Activated T-cell treated with anti-CD3 and anti-CD28 coated beads for 4 hours (primary cell): ENCODE measurements around the gene ARSB.

Source experiments
- DNase-seq: peaks from one replicate; pipeline ENCODE4 v3.0.0-alpha.2; 2020

Gene ARSB

GRCh38 chr5:78799266-78800017 lies 185.7 kb downstream of the ARSB start:
- no peak for DNase-seq

DNA sequence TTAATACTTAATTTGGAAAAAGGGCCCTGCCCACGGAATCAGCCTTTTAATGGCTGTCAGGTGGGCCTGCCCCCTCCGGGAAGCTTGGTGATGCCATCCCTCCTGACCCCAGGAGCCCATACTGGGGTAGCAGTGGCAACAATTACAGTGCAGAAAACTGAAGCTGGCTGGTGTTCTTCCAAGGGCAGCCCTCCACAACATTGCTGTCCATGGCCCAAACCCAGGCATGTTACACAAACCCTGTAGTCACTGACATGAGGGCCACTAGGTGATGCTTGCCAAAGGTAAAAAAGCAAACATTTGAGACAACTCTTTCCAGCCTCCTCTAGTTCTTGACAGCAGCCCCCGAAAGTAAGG lies 186.5 kb downstream of the ARSB start:
- no peak for DNase-seq

DNA sequence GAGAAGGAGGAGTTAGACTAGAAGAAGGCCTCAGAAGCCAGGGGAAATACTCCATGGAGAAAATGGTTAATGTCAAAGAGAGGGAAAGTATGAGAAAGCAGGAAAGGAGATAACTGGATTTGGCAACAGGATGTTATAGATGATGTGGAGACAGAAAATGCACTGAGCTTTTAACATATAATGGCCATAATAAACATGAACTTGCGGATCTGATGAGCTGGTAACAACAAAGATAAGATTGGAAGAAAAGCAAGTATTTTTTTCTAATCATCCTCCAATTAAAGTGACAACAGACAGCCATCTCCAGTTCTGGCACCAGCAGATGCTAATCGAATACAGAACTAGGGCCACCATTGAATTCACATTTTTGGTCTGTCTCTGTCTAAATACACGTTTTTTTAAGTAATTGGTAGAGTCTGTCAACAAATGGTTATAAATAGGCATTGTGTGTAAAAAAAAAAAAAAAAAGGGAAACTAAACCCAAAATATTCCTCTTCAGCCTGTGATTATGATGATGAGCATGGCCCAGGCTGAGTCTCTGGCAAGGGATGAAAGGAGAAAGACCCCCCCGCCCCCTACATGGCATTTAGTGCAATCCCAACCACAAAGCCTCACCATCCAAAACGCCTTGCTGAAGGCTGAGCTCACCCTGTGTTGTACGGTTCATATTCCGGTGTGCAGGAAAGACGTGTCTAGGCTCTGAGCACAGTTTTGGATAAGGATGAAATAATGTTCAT lies 187.0 kb downstream of the ARSB start:
- DNase-seq = no peak

GRCh38 chr5:78795757-78796156 lies 189.4 kb downstream of the ARSB start:
- DNase-seq = no peak

- DNase-seq = no peak
Observed at GRCh38 chr5:78794693-78795215, 190.4 kb downstream of the ARSB start.

DNA sequence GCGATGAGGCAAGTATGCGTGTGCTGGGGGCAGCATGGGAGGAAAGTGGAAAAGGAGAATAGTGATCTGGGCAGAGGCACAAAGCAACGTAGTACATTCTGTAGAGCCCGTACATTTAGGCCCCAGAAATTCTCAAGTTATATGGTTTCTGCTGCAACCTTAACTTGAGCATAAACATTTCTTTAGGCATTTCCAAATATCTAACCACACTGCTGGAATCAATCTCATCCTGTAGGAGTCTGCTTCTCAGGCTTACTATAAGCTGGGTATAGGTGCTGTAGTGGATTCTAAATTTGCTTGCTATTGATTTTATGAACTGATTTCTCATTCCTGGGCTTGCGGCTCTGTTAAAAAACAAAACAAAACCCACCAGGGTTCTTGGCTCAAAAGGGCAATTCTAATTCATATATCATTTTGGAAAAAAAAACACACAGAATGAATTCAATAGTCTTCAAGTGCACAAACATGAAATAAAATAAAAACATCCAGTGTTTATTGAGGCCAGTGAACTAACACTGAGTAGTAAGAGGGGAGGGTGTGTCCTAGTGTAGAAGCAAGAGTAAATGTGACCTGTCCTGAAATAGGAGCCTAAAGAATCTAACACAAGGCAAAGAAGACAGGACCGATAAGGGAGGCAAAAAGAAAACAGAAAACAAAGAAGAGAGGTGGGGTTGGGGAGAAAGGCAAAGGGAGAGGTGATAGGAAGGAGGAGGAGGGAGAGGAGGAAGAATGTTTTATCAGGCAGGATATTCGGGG lies 191.0 kb downstream of the ARSB start:
- no peak for DNase-seq

DNA sequence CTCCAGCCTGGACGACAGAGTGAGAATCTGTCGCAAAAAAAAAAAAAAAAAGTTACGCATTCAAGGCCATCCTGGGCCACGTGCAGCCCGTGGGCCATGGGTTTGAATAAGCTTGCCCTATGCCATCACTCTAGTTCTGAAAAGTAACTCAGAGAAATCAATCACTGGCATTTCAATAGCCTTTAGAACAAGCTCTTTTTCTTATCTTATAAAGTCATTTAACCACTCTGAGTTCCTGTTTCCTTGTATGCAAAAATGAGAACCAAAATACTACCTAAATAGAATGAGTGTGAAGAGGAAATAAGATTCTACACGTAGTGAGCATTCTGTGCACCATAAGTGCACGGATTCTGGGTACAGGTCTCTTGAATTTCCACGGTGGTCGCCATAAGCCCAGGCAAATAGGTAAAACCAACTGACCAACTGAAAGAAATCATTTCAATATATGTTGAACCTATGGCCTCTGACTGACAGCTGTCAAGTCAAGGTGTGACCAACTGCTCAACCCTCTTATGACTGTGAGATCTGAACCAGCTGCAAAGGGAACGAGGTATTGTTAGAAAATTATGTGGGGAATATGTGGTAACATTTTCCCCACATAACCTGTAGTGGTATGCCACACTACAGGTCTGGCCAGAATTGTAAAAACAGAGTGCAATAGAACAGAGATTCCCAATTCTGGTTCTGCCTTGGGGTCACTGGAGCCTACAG lies 192.6 kb downstream of the ARSB start:
- DNase-seq = no peak

DNA sequence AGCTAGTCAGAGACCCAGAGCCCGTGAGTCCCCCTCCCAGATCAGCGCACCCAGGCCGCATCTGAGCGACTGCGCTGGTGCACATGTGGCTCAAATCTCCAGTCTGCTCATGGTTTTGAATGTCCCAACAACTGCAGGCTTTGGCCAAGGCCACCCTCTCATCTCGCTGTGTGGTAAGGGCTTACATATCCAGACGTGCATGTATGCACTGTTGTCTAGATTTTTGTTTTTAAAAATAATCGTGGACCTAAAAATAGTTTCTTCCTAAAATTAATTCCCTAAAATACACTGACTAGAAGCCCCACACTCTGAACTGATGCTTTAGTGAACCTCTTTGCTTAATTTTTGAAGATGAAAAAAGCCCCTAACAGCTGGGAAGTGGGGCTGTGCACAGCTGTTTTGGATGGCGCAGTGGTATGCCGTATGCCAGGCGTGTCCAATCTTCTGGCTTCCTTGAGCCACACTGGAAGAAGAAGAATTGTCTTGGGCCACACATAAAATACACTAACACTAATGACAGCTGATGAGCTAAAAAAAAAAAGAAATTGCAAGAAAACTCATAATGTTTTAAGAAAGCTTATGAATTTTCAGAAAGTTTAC lies 193.5 kb downstream of the ARSB start:
- DNase-seq = no peak

- DNase-seq = no peak
Observed at GRCh38 chr5:78787783-78788182, 197.3 kb downstream of the ARSB start.

- DNase-seq = no peak
Observed at GRCh38 chr5:78785454-78785853, 199.7 kb downstream of the ARSB start.

- DNase-seq = no peak
Observed at GRCh38 chr5:78783434-78784130, 201.5 kb downstream of the ARSB start.

DNA sequence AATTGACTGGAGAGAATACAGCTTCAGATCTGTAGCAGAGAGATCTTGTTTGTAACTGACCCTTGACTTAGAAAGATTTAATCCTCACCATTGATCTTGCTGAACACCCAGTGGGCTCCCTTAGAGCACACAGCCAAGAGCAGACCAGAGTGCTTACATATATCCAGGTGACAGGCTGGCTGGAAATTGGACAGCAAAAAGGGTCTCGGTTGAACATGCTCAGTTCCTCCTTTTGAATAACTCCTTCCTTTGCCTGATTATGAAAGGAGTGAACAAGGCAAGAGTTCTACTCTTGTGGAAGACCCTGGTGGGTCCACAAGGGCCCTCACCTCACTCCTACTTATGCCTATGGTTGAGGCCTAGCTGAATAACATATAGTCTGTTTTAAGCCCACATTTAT lies 202.4 kb downstream of the ARSB start:
- DNase-seq = no peak

- DNase-seq = no peak
Observed at GRCh38 chr5:78781611-78782286, 203.4 kb downstream of the ARSB start.

GRCh38 chr5:78779771-78780616 lies 205.1 kb downstream of the ARSB start:
- DNase-seq = no peak

DNA sequence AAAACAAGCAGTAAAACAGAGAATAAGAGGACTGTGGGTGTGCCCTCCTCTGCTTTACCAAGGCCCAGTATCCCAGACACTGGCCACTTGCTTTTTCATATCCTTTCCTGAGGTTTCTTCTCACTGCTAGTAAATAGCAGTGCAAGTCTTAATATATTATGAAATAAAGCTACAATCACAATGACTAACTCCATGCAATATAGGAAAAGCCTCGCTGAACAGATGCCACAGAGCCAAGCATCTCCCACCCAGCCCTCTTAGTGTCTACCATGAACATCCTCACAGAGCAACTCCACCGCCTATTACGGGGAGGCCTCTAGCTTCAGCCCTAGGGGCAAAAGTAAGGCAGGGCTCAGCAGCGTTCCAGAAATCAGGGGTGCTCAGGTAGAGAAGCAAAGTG lies 205.8 kb downstream of the ARSB start:
- no peak for DNase-seq

DNA sequence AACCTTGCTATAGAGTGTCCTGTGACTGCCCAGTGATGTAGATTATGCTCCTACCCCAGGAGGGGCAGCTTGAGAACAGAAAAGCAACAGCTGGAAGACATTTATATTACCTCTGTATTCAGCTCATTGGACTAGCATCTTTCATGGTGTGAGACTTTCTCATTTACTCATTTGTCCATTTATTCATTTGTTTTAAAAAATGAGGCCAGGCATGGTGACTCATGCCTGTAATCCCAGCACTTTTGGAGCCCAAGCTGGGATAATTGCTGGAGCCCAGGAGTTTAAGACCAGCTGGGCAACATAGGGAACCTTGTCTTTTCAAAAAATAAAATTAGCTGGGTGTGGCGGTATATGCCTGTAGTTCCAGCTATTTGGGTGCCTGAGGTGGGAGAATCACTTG lies 206.6 kb downstream of the ARSB start:
- no peak for DNase-seq

GRCh38 chr5:78777901-78778300 lies 207.2 kb downstream of the ARSB start:
- no peak for DNase-seq

DNA sequence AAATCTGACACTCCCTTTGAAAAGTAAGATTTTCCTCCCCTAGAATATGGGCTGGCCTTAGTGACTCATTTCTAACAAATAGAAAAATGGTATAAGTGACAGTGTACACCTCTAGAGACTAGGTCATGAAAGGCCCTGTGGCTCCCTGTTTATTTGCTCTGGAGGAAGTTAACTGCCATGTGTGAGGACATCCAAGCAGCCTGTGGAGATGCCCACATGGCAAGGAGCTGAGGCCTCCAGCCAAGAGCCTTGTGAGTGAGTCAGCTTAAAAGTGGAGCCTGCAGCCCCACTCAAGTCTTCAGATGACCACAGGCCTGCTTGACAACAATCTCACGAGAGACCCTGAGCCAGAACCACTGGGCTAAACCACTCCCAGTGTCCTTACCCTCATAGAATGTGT lies 208.5 kb downstream of the ARSB start:
- DNase-seq = no peak

DNA sequence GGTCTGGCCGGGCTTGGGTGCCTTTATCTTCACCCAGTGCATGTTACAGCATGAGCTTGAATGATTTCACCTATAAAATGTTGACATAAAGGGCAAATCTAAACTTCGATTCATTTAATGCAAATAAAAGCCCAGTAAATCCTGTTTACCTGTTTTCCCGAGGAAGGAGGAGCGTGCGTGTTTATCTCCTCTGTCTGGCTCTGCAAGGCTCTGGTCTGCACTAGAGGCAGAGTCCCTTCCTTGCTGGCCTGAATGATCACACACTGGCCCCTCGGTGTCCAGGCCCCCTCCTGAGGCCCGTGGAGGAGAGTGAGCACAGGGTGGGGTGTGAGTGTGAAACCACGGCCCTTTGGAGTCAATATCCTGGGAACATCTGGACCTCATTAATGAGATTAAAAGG lies 211.5 kb downstream of the ARSB start:
- DNase-seq = no peak
